ENCODE data around the gene ARFRP1. TPM values are rescaled to one million over a fixed set of nuclear protein-coding genes. Genes with fewer than 3 reads are reported as not detected.

Gene ARFRP1
- total and polyA plus RNA-seq, 2 of the 13 experiments (the other 11 are each of a cell fraction or from before 2014, with no cell fraction given), result 32.0 to 51.1 TPM

DNA sequence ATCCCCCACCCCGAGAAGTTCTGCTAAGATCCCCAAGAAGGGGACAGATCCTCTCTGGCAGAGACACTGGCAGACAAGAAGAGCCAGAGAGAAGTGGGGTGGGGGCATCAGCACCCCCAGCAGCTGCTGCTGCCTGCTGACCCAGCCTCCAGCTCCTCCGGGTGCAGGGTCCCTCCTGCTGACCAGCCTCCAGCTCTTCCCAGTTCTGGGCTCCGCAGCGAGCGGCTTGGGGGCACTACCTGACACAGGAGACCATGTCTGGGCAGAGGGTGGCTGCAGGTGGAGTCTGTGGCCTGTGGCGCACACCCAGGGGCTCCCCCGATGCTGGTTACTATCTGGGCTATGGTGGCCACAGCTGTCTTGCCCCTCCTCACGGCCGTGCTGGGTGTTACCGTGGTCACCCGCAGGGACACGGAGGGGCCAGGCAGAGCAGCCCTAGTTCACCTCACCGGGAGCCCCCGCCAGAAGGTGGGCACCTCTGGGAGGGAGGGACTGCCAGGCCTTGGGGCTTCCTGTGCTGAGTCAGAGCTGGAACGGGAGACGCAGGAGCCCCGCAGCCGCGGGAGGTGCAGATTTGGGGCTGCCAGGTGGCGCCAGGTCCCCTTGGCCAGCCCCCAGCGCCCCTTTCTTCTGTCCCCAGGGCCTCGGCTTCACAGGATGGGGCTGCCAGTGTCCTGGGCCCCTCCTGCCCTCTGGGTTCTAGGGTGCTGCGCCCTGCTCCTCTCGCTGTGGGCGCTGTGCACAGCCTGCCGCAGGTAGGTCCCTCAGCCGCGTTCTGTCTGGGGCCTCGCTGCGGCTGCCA, 29.3 kb upstream of the ARFRP1 start (continued):
- TF ChIP-seq, protein P1, sequence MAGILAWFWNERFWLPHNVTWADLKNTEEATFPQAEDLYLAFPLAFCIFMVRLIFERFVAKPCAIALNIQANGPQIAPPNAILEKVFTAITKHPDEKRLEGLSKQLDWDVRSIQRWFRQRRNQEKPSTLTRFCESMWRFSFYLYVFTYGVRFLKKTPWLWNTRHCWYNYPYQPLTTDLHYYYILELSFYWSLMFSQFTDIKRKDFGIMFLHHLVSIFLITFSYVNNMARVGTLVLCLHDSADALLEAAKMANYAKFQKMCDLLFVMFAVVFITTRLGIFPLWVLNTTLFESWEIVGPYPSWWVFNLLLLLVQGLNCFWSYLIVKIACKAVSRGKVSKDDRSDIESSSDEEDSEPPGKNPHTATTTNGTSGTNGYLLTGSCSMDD (CRISPR knock-in tag; IDR thresholded peaks at IDR 0.05), result no peak; the same call in 1 of the 2 replicates
- TF ChIP-seq SRSF4 (IDR thresholded peaks at IDR 0.05; ENCODE audit: low read depth, low read length, poor library complexity, severe bottlenecking) (no peak), ZNF432 (CRISPR knock-in tag; IDR thresholded peaks at IDR 0.05; ENCODE audit: borderline replicate concordance) (no peak), E2F2 (CRISPR knock-in tag; IDR thresholded peaks at IDR 0.05; ENCODE audit: borderline replicate concordance) (0 out of 2 replicates have a peak, but pooled peaks have one; percentile 38), ZNF557 (CRISPR knock-in tag; IDR thresholded peaks at IDR 0.05) (no peak), CSRNP2 (CRISPR knock-in tag; conservative IDR thresholded peaks at IDR 0.05; ENCODE audit: low read depth) (no peak), GMEB1 (CRISPR knock-in tag; IDR thresholded peaks at IDR 0.05; ENCODE audit: borderline replicate concordance) (0 out of 2 replicates have a peak, but pooled peaks have one; percentile 22), ATF4 (CRISPR knock-in tag; IDR thresholded peaks at IDR 0.05) (no peak), SRF (IDR thresholded peaks at IDR 0.05; ENCODE audit: low read depth, low read length) (no peak), MYNN (CRISPR knock-in tag; IDR thresholded peaks at IDR 0.05; ENCODE audit: low read depth) (0 out of 2 replicates have a peak, but pooled peaks have one; percentile 53), CBX1 (IDR thresholded peaks at IDR 0.05; ENCODE audit: low read depth) (no peak)
- TF ChIP-seq, protein P2, sequence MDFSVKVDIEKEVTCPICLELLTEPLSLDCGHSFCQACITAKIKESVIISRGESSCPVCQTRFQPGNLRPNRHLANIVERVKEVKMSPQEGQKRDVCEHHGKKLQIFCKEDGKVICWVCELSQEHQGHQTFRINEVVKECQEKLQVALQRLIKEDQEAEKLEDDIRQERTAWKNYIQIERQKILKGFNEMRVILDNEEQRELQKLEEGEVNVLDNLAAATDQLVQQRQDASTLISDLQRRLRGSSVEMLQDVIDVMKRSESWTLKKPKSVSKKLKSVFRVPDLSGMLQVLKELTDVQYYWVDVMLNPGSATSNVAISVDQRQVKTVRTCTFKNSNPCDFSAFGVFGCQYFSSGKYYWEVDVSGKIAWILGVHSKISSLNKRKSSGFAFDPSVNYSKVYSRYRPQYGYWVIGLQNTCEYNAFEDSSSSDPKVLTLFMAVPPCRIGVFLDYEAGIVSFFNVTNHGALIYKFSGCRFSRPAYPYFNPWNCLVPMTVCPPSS (IDR thresholded peaks at IDR 0.05), result no peak
- TF ChIP-seq, protein P3, sequence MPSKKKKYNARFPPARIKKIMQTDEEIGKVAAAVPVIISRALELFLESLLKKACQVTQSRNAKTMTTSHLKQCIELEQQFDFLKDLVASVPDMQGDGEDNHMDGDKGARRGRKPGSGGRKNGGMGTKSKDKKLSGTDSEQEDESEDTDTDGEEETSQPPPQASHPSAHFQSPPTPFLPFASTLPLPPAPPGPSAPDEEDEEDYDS (CRISPR knock-in tag; IDR thresholded peaks at IDR 0.05), result no peak
